HFFc6 (cell line): ENCODE data around the gene GEMIN7. TPM values are rescaled to one million over a fixed set of nuclear protein-coding genes. Genes with fewer than 3 reads are reported as not detected.
A peak's percentile ranks its signal among the peaks of the same experiment; 100 is the strongest.

Experiments used
- DNase-seq: peaks from one replicate; pipeline ENCODE4 v3.0.0-alpha.2; 2018
- H3K27ac Mint-ChIP-seq: 2 replicates; pipeline ENCODE4 v1.8.0; 2020; ENCODE audit warnings: mild to moderate bottlenecking, mixed read lengths
- H3K27me3 Mint-ChIP-seq: 2 replicates; pipeline ENCODE4 v1.8.0; 2021; ENCODE audit warnings: mild to moderate bottlenecking, moderate library complexity, mixed read lengths; ENCODE audit not compliant: insufficient read depth
- H3K36me3 Mint-ChIP-seq: 2 replicates; pipeline ENCODE4 v1.8.0; 2021; ENCODE audit warnings: low read depth, mixed read lengths
- H3K4me1 Mint-ChIP-seq: 2 replicates; pipeline ENCODE4 v1.8.0; 2020; ENCODE audit warnings: low read depth, mixed read lengths
- H3K4me3 Mint-ChIP-seq: 2 replicates; pipeline ENCODE4 v1.8.0; 2020; ENCODE audit warnings: mild to moderate bottlenecking, moderate library complexity, mixed read lengths
- H3K9me3 Mint-ChIP-seq: 2 replicates; pipeline ENCODE4 v1.8.0; 2020; ENCODE audit warnings: mild to moderate bottlenecking, mixed read lengths
- total RNA-seq, 6 experiments: library from RNA; stranded (reverse); fragmentation: NEBNext Ultra II Directional; extraction: Animal tissue kit (Norgen Biotek cat#: 25700); gene quantifications; 2 replicates in 1 of 6; 3 replicates in 5 of 6; pipeline ENCODE4 v1.2.3, GENCODE V29; 2021
- TF ChIP-seq, protein P1 (sequence below): fragments of 200-600 bp; sonication (generic); IDR thresholded peaks from 2 replicates; pipeline ENCODE4 v1.5.0; 2021; ENCODE audit warnings: antibody characterized with exemption, mild to moderate bottlenecking

Gene GEMIN7
- total RNA-seq, 6 experiments from 2014 or later: 34.3 to 43.4 (median 39.0) TPM

DNA sequence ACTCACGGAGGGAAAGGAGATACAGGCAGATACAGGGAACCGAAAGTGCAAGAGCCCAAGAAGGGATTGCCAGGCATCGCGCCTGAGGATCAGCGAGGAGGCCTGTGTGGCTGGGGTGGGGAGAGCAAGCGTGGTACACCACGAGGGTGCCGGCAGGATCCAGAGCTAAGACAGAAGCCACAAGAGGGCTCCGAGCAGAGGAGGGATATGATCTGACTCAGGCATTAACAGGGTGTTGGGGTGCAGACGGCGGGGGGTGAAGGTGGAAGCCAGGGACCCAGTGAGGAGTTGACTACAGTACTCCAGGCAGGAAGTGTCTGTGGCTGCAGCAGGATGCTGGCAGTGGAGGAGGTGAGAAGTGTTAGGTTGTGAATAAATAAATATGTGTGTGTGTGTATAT, 8.5 kb downstream of the GEMIN7 start:
- H3K4me3 Mint-ChIP-seq: no peak overlapping the region
- TF ChIP-seq, protein P1, sequence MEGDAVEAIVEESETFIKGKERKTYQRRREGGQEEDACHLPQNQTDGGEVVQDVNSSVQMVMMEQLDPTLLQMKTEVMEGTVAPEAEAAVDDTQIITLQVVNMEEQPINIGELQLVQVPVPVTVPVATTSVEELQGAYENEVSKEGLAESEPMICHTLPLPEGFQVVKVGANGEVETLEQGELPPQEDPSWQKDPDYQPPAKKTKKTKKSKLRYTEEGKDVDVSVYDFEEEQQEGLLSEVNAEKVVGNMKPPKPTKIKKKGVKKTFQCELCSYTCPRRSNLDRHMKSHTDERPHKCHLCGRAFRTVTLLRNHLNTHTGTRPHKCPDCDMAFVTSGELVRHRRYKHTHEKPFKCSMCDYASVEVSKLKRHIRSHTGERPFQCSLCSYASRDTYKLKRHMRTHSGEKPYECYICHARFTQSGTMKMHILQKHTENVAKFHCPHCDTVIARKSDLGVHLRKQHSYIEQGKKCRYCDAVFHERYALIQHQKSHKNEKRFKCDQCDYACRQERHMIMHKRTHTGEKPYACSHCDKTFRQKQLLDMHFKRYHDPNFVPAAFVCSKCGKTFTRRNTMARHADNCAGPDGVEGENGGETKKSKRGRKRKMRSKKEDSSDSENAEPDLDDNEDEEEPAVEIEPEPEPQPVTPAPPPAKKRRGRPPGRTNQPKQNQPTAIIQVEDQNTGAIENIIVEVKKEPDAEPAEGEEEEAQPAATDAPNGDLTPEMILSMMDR: no peak
- H3K27me3 Mint-ChIP-seq: no peaks in the 10 kb centered on the region
- no peaks in the 10 kb centered on the region for H3K9me3 Mint-ChIP-seq
- peaks cover 14% of the 10 kb centered on the region; the same call in 1 of the 2 replicates for H3K36me3 Mint-ChIP-seq
- DNase-seq: no peak
- peaks cover 15% of the 10 kb centered on the region for H3K4me1 Mint-ChIP-seq
- peak overlapping the region; percentile 5; the same call in 1 of the 2 replicates for H3K27ac Mint-ChIP-seq

DNA sequence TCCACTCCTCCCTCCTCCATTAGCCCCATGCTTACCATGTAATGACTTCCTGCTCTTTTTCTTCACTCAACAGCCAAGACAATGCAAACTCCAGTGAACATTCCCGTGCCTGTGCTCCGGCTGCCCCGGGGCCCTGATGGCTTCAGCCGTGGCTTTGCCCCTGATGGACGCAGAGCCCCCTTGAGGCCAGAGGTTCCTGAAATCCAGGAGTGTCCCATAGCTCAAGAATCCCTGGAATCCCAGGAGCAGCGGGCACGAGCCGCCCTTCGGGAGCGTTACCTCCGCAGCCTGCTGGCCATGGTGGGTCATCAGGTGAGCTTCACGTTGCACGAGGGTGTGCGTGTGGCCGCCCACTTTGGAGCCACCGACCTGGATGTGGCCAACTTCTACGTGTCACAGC, 11.0 kb downstream of the GEMIN7 start:
- Mint-ChIP-seq H3K36me3 (peaks cover 21% of the 10 kb centered on the region), H3K4me3 (no peak overlapping the region)

DNA sequence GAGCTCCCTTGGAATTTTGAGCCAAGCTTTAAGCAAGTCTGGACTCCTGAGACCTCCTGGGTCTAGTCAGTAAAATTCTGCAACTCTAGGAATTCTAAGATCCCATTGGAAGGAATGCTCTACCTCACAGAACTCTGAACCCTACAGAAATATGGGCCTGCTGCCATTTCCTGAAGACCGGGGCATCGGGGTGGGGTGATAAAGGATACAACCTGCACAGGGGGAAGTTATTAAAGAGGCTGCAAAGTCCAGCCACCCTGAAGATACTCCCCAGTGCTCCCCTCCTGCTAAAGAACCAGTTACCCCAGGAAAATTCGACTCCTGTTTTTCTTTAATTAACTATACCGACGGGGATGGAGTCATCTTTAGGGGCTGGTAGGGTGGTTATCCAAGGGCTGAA, 11.5 kb downstream of the GEMIN7 start:
- H3K27ac Mint-ChIP-seq: peak overlapping the region; percentile 95
- H3K4me1 Mint-ChIP-seq: peaks cover 35% of the 10 kb centered on the region
- peak overlapping the region; percentile 93 for H3K4me3 Mint-ChIP-seq
- peaks cover 17% of the 10 kb centered on the region for H3K36me3 Mint-ChIP-seq
- TF ChIP-seq, protein P1: no peak
- H3K27me3 Mint-ChIP-seq: peaks cover 2% of the 10 kb centered on the region; the same call in 1 of the 2 replicates
- no peaks in the 10 kb centered on the region for H3K9me3 Mint-ChIP-seq
- no peak for DNase-seq

More for the DNA sequence above, 11.0 kb downstream of the GEMIN7 start:
- H3K9me3 Mint-ChIP-seq: no peaks in the 10 kb centered on the region
- H3K27me3 Mint-ChIP-seq: peaks cover 2% of the 10 kb centered on the region; the same call in 1 of the 2 replicates
- no peak for DNase-seq
- H3K27ac Mint-ChIP-seq: no peak overlapping the region
- TF ChIP-seq, protein P1: peak; percentile 30; the same call in 1 of the 2 replicates
- H3K4me1 Mint-ChIP-seq: peaks cover 32% of the 10 kb centered on the region

DNA sequence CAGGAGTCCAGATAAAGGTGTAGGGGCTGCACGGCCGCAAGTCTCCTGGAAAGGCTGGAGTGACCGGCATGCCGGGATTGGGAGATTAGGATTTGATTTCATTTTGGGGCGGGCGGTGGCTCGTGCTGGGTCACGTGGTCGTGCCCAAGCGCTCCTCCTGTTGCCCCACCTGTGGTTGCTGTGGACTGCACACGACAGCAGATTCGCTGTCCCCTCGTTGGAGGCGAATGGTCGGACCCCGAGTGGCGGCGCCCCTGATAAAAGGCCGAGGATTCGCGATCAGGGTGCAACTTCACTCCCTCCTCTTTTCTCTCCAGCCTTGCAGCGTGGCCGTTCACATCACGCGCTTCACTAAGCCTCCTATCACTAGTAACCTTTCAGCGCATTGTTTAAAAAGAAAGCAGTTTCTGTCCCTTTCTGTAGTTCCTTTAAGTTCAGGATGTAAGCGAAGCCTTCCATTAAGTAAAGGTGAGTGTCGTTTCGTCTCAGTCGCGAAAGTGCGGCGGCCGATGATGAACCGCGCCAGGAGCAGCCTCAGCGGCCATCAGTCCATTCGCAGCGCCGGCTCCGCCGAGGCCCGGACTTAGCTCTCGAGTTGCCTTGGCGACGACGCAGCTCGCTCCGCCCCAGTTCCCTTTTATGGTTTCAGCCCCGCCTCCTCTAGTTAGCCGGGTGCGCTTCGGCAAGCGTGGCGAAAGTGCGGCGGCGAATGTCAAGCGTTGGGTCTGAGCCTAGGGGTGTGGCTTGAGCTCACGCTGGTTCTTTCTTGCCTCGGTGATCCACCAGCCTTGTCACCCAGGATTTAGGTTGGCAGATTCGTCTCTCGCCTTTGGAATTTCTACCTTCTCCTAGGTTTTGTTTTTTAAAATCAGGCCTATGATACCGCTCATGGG, 12.2 kb downstream of the GEMIN7 start:
- DNase-seq: peak; percentile 99
- Mint-ChIP-seq H3K27me3 (peaks cover 2% of the 10 kb centered on the region; the same call in 1 of the 2 replicates), H3K4me3 (peak overlapping the region; percentile 93), H3K27ac (peak overlapping the region; percentile 95), H3K4me1 (peaks cover 42% of the 10 kb centered on the region), H3K36me3 (peaks cover 20% of the 10 kb centered on the region), H3K9me3 (no peaks in the 10 kb centered on the region)
- TF ChIP-seq, protein P1: no peak

DNA sequence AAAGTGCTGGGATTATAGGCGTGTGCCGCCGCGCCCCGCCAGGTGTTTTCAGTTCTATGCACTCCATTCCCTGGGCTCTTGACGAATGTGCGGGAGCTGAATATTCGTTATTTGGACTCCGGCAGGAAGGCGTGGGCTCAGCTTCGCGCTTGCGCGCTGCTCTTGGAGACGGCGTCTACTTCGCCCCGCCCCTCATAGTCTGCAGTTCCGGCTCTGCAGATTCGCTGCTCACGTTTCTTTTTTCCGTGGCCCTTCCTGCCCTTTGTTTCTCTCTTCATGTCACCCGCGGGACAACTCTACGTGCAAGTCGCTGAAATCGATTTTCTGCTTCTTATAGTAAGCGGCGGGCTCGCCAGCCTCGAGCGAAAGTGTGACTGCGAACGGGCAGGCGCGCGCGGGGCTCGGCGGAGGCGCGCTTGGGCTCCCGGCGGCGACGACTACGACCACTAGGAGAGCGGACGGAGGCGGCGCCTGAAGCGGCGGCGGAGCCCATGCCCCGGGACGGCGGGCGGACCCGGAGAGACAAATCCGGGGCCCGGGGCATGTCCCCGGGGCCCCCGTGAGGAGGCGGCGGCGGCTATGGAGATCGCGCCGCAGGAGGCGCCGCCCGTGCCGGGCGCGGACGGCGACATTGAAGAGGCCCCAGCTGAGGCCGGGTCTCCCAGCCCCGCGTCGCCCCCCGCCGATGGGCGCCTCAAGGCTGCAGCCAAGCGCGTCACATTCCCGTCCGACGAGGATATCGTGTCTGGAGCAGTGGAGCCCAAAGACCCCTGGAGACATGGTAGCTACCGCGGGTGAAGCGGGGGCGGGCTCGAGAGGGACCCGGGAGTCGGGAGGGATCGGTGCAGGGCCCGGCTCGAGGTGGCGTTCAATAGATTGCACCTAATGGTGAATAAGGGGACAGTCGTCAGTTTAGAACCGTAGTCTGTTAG, 14.0 kb downstream of the GEMIN7 start, which contains the start of gene PPP1R37:
Gene PPP1R37 (plus strand): TSS at position 433 of the 932 bp plus-strand sequence. CDS start 147 bp downstream, at position 580.
- Mint-ChIP-seq H3K27me3 (peaks cover 2% of the 10 kb centered on the region; the same call in 1 of the 2 replicates), H3K4me3 (peak within 1 kb of the TSS; percentile 93), H3K27ac (peak within 1 kb of the TSS; percentile 95), H3K9me3 (no peaks in the 10 kb centered on the region), H3K36me3 (peaks cover 18% of the 10 kb centered on the region), H3K4me1 (peaks cover 59% of the 10 kb centered on the region)
- DNase-seq: peak; percentile 97
- TF ChIP-seq, protein P1: peak; percentile 57
